Adrenal gland (tissue), 12 donors: Measurements from ENCODE around the gene TMEM250. TPM values are rescaled to one million over a fixed set of nuclear protein-coding genes. Genes with fewer than 3 reads are reported as not detected.

ENCODE experiments used
- DNase-seq, 7 donors: peaks; one replicate each; pipeline ENCODE4 v3.0.0-alpha.2; 2019 to 2020
- H3K27ac ChIP-seq, 5 donors: fragments of 200-600 bp; sonication (generic) in 4 of 5; 1 replicate in 3 of 5; 2 replicates in 2 of 5; pipeline versions ENCODE4 v1.5.1 to v1.8.0; 2016 to 2020; ENCODE audit warnings: mild to moderate bottlenecking in 1 of 5
- H3K27me3 ChIP-seq: fragments of 200-600 bp; 2 replicates; pipeline ENCODE4 v1.8.0; 2021
- H3K36me3 ChIP-seq, 2 donors: fragments of 200-600 bp; replicated peaks in 1 of 2; 1 replicate in 1 of 2; 2 replicates in 1 of 2; pipeline versions ENCODE4 v1.5.1 to v1.8.0; 2018 to 2022
- H3K4me1 ChIP-seq, 2 donors: fragments of 200-600 bp; replicated peaks in 1 of 2; 1 replicate in 1 of 2; 2 replicates in 1 of 2; pipeline versions ENCODE4 v1.5.1 to v1.8.0; 2018 to 2021
- H3K4me3 ChIP-seq, 4 donors: fragments of 200-600 bp; sonication (generic) in 3 of 4; one replicate each; pipeline ENCODE4 v1.5.1; 2016 to 2018
- H3K9me3 ChIP-seq, 3 donors: fragments of 200-600 bp; sonication (generic) in 1 of 3; replicated peaks in 1 of 3; 1 replicate in 2 of 3; 2 replicates in 1 of 3; pipeline versions ENCODE4 v1.5.1 to v1.8.0; 2016 to 2021
- POLR2A ChIP-seq, 2 donors: fragments of 450-650 bp; IDR thresholded peaks; one replicate each; pipeline ENCODE4 v1.6.1; 2017; ENCODE audit warnings: antibody characterized with exemption in 2 of 2, mild to moderate bottlenecking in 2 of 2, moderate library complexity in 1 of 2
- WGBS, 4 donors: extraction: QIAGEN DNeasy Blood & Tissue Kit in 2 of 4; methylation state at CpG; one replicate each; pipeline versions ENCODE4 v1.1.5 to v1.1.7; 2013 to 2017; 5-methylcytosine and 5-hydroxymethylcytosine counted together
- intact Hi-C, 2 donors: fragments of 100-400 bp; cut with DNase I; formaldehyde crosslinking; loops; one replicate each; pipeline versions ENCODE4 v1.14.1 to v1.15.0; 2022 to 2023
- polyA plus RNA-seq, 3 donors: library from polyadenylated mRNA; stranded (reverse); fragments of 200-250 nt in 2 of 3; fragments of 350-450 nt in 1 of 3; fragmentation: Illumina TruSeq in 1 of 3; extraction: RNeasy Lipid Tissue Mini Kit (QIAGEN cat#74804) in 1 of 3; gene quantifications; one replicate each; pipeline ENCODE4 v1.2.3, GENCODE V29; 2013 to 2014
- total RNA-seq, 9 donors: library from RNA; depleted of rRNA in 4 of 9; stranded (reverse); fragments of >200 nt in 4 of 9; fragments of 120-200 nt in 1 of 9; fragmentation: NEBNext Ultra II Directional in 1 of 9; extraction: Animal tissue kit (Norgen Biotek cat#: 25700) in 1 of 9; gene quantifications; one replicate each; pipeline versions ENCODE4 v1.1.0 to v1.2.4, GENCODE V29; 2013 to 2023
- TF ChIP-seq, protein P1 (sequence below), 6 experiments: fragments of 450-650 bp in 4 of 6; fragments of 200-600 bp in 2 of 6; sonication (generic) in 1 of 6; IDR thresholded peaks; 1 replicate in 5 of 6; 2 replicates in 1 of 6; pipeline versions ENCODE4 v1.5.1 to v1.8.0; 2016 to 2021; ENCODE audit warnings: antibody characterized with exemption in 6 of 6, mild to moderate bottlenecking in 2 of 6, moderate library complexity in 1 of 6
- donor health status: healthy with polysubstance abuse.
- donor health status: Bipolar disorder and iron deficiency.
- donor health status: DM: yes; HTN: yes; CAD: no.
- donor health status: DM: no; HTN: no; CAD: no.
- donor health status: DM: no; HTN: no; CAD: no.
- donor health status: DM: yes; HTN: yes; CAD: no.

TMEM250 gene
- total and polyA plus RNA-seq, 12 donors = 5.2 to 47.2 (median 28.0) TPM

GRCh38 chr9:136147038-136147889 is 28.6 kb upstream of the TMEM250 start:
- 62 to 74% (median 66%) methylated on average over 13 to 22 of the region's 22 CpGs for WGBS, 4 donors
- no peak overlapping the region for H3K4me3 ChIP-seq
- no peaks in the 10 kb centered on the region for H3K9me3 ChIP-seq
- no peak for TF ChIP-seq POLR2A (IDR thresholded peaks at IDR 0.05)
- TF ChIP-seq, protein P1, sequence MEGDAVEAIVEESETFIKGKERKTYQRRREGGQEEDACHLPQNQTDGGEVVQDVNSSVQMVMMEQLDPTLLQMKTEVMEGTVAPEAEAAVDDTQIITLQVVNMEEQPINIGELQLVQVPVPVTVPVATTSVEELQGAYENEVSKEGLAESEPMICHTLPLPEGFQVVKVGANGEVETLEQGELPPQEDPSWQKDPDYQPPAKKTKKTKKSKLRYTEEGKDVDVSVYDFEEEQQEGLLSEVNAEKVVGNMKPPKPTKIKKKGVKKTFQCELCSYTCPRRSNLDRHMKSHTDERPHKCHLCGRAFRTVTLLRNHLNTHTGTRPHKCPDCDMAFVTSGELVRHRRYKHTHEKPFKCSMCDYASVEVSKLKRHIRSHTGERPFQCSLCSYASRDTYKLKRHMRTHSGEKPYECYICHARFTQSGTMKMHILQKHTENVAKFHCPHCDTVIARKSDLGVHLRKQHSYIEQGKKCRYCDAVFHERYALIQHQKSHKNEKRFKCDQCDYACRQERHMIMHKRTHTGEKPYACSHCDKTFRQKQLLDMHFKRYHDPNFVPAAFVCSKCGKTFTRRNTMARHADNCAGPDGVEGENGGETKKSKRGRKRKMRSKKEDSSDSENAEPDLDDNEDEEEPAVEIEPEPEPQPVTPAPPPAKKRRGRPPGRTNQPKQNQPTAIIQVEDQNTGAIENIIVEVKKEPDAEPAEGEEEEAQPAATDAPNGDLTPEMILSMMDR (IDR thresholded peaks at IDR 0.05) = no peak
- no peak for DNase-seq
- H3K36me3 ChIP-seq = no peaks in the 10 kb centered on the region
- no peaks in the 10 kb centered on the region for H3K4me1 ChIP-seq
- no peak overlapping the region for H3K27ac ChIP-seq
- peaks cover 28% of the 10 kb centered on the region for H3K27me3 ChIP-seq
- intact Hi-C loops = loop anchor here in 1 of 2 donors (10.0 kb wide), 1 partner anchor 138 kb away; no protein-coding TSS in a partner anchor

DNA sequence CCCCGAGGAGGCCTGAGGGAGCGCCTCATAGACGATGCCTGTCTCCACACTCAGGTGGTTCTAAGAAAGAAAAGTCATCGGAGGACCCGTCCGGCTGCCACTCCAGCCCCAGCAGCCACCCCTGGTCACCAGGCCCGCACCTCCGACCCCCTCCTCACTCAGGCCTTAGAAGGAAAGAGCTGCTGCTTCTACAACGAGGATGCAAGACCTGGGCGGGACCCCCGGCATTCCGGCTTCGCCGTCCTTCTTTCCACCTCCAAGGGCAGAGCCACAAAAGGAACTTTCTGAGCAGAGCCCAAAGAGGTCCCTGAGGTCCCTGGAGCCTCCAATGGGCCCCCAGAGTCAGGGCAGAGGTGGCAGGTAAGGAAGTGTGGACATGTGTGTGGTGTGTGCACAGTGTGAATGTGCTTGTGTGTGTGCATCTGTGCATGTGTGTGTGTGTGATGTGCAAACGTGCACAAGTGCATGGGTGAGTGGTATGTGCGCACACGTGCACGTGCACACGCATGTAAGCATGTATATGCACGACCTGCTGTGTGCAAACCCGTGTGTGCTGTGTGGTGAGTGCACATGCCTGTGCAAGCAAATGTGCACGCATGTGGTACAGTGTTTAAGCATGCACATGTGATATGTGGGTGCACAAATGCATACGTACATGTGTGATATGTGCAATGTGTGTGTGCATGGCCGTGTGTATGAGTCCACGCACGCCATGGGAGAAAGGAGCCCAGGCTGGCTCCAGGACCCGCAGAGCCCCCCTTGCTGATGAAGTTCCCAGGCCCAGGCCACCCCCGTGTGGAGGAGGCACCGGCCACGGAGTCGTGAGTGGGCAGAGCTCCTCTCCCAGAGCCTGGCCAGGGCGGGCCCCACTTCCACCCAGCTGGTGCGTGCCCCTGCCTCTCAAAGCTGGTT is 27.7 kb upstream of the TMEM250 start:
- 64 to 71% (median 67%) methylated on average over 22 to 33 of the region's 33 CpGs for WGBS, 4 donors
- Histone ChIP-seq H3K36me3 (no peaks in the 10 kb centered on the region), H3K27me3 (peaks cover 28% of the 10 kb centered on the region), H3K27ac (no peak overlapping the region), H3K9me3 (no peaks in the 10 kb centered on the region), H3K4me1 (no peaks in the 10 kb centered on the region), H3K4me3 (no peak overlapping the region)
- intact Hi-C loops = loop anchor here in 1 of 2 donors (10.0 kb wide), 1 partner anchor 138 kb away; no protein-coding TSS in a partner anchor
- DNase-seq = no peak
- TF ChIP-seq, protein P1 (IDR thresholded peaks at IDR 0.05) = no peak
- no peak for TF ChIP-seq POLR2A (IDR thresholded peaks at IDR 0.05)

DNA sequence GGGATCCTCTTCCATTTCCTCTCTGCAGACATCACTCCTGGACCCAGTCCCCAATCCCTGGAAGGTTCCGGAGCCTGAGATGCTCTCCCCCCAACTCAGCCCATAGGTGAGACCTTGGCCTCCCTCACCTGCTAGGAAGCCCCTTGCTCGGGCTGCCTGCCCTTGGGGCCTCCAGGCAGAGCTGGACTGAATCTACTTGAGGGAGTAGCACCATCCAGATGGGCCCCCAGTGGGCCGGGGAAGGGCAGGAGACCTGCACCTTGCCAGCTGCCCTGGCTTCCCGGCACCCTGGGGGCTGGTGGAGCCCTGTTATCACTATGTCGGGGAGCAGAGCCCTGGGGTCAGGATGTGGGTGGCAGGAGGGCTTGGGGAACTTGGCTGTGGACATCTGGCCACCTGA is 26.9 kb upstream of the TMEM250 start:
- Histone ChIP-seq H3K27me3 (peaks cover 28% of the 10 kb centered on the region), H3K27ac (no peak overlapping the region), H3K36me3 (no peaks in the 10 kb centered on the region), H3K9me3 (no peaks in the 10 kb centered on the region), H3K4me1 (no peaks in the 10 kb centered on the region), H3K4me3 (no peak overlapping the region)
- intact Hi-C loops = loop anchor here in 1 of 2 donors (10.0 kb wide), 1 partner anchor 139 kb away; no protein-coding TSS in a partner anchor
- WGBS, 4 donors = 49 to 76% (median 52%) methylated on average over 2 to 5 of the region's 5 CpGs
- no peak for TF ChIP-seq POLR2A (IDR thresholded peaks at IDR 0.05)
- TF ChIP-seq, protein P1 (IDR thresholded peaks at IDR 0.05) = no peak
- DNase-seq = no peak

GRCh38 chr9:136144450-136144849 is 25.8 kb upstream of the TMEM250 start:
- no peaks in the 10 kb centered on the region for H3K9me3 ChIP-seq
- H3K4me3 ChIP-seq = no peak overlapping the region
- no peaks in the 10 kb centered on the region for H3K4me1 ChIP-seq
- intact Hi-C loops = loop anchor here in 1 of 2 donors (10.0 kb wide), 1 partner anchor 140 kb away; no protein-coding TSS in a partner anchor
- peaks cover 28% of the 10 kb centered on the region for H3K27me3 ChIP-seq
- 75 to 88% (median 81%) methylated on average over 3 to 11 of the region's 11 CpGs for WGBS, 4 donors
- H3K36me3 ChIP-seq = no peaks in the 10 kb centered on the region
- TF ChIP-seq, protein P1 (IDR thresholded peaks at IDR 0.05) = no peak
- no peak for TF ChIP-seq POLR2A (IDR thresholded peaks at IDR 0.05)
- no peak for DNase-seq
- no peak overlapping the region for H3K27ac ChIP-seq
